ENCODE measurements around the gene BMP6. TPM values are rescaled to one million over a fixed set of nuclear protein-coding genes. Genes with fewer than 3 reads are reported as not detected.

Gene BMP6
- total and polyA plus RNA-seq, 10 of the 15 experiments (the other 5 are each of a cell fraction or from before 2014, with no cell fraction given): 0.02 to 0.15 (median 0.05) TPM; not detected in 5

DNA sequence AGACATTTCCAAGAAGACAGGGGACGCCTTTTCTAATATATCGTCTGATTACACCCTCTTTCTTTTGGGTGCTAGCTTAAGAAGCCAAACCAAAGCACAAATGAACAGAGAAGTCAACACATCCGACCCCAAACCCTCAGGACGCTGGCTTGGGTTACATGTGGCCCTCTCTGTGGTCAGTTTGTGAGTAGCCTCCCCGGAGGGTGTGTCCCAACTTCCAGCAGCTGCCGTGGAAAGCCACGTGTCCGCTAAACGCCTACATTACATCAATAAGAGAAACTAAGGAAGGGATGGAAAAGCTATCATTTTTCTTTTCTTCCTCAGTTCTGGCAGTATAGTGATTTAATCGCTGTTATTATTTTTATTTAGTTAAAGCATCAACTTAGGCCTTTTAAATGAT lies 487 bp upstream of the BMP6 start:
- ChIA-PET SMC1A (ENCODE audit: uncharacterized antibody, unreplicated experiment) (interaction anchor here (1.4 to 1.8 kb wide), 3 partner anchors 266 to 333 kb away, joined by 3 to 5 read pairs (median 4); no protein-coding TSS in a partner anchor), CTCF (interaction anchor here (0.7 to 5.5 kb wide), 3 partner anchors 333 to 494 kb away, joined by 3 to 81 read pairs (median 3); no protein-coding TSS in a partner anchor), POLR2A (no interaction called here), RAD21 (ENCODE audit: unreplicated experiment) (interaction anchor here (0.8 kb wide), 1 partner anchor 333 kb away, joined by 3 read pairs; no protein-coding TSS in a partner anchor)
- no TSS peak for BruUV-seq (replicated peaks)
- FAIRE-seq (no peak), DNase-seq (ENCODE audit: low read depth, low spot score) (no peak), ATAC-seq (no peak)
- Histone ChIP-seq H3K36me3 (ENCODE audit: control insufficient read depth in 2 of 2, insufficient read depth in 2 of 2, low read length in 1 of 2) (no peaks in the 10 kb centered on the region), H3K4me2 (ENCODE audit: control insufficient read depth, insufficient read depth) (peak overlapping the region; percentile 97), H3K4me1 (ENCODE audit: control insufficient read depth, insufficient read depth, low read length) (peaks cover 3% of the 10 kb centered on the region; the same call in 1 of the 2 replicates), H3K27ac (ENCODE audit: control insufficient read depth, insufficient read depth) (no peak overlapping the region), H3K4me3 (peak overlapping the region; percentile 63), H3K9ac (ENCODE audit: control insufficient read depth, insufficient read depth, low read length) (no peak overlapping the region), H4K20me1 (ENCODE audit: control insufficient read depth, insufficient read depth) (no peaks in the 10 kb centered on the region), H2AFZ (ENCODE audit: control insufficient read depth, low read depth, low read length) (no peak overlapping the region), H3K79me2 (ENCODE audit: control insufficient read depth, insufficient read depth, low read length) (no peaks in the 10 kb centered on the region), H3K9me3 (replicated peaks; ENCODE audit: control insufficient read depth, insufficient read depth, low read length) (no peaks in the 10 kb centered on the region), H3K27me3 (replicated peaks in 1 of 2; ENCODE audit: control insufficient read depth in 2 of 2, insufficient read depth in 2 of 2, low read length in 1 of 2) (peaks cover 12 to 26% of the 10 kb centered on the region in 2 experiments)
- TF ChIP-seq IKZF2 (IDR thresholded peaks at IDR 0.05) (no peak), SRF (IDR thresholded peaks at IDR 0.05; ENCODE audit: low read depth in 2 of 2, low read length in 2 of 2) (no peak), IKZF1 (conservative IDR thresholded peaks at IDR 0.05) (no peak), CHD2 (IDR thresholded peaks at IDR 0.05; ENCODE audit: borderline replicate concordance, low read depth, low read length) (no peak), RELA (IDR thresholded peaks at IDR 0.05; ENCODE audit: borderline replicate concordance, partially characterized antibody) (no peak), NKRF (conservative IDR thresholded peaks at IDR 0.05) (no peak), RB1 (IDR thresholded peaks at IDR 0.05; ENCODE audit: borderline replicate concordance) (no peak), ZNF207 (IDR thresholded peaks at IDR 0.05; ENCODE audit: borderline replicate concordance) (no peak), EED (IDR thresholded peaks at IDR 0.05; ENCODE audit: low read depth) (no peak)
- TF ChIP-seq, protein P1, sequence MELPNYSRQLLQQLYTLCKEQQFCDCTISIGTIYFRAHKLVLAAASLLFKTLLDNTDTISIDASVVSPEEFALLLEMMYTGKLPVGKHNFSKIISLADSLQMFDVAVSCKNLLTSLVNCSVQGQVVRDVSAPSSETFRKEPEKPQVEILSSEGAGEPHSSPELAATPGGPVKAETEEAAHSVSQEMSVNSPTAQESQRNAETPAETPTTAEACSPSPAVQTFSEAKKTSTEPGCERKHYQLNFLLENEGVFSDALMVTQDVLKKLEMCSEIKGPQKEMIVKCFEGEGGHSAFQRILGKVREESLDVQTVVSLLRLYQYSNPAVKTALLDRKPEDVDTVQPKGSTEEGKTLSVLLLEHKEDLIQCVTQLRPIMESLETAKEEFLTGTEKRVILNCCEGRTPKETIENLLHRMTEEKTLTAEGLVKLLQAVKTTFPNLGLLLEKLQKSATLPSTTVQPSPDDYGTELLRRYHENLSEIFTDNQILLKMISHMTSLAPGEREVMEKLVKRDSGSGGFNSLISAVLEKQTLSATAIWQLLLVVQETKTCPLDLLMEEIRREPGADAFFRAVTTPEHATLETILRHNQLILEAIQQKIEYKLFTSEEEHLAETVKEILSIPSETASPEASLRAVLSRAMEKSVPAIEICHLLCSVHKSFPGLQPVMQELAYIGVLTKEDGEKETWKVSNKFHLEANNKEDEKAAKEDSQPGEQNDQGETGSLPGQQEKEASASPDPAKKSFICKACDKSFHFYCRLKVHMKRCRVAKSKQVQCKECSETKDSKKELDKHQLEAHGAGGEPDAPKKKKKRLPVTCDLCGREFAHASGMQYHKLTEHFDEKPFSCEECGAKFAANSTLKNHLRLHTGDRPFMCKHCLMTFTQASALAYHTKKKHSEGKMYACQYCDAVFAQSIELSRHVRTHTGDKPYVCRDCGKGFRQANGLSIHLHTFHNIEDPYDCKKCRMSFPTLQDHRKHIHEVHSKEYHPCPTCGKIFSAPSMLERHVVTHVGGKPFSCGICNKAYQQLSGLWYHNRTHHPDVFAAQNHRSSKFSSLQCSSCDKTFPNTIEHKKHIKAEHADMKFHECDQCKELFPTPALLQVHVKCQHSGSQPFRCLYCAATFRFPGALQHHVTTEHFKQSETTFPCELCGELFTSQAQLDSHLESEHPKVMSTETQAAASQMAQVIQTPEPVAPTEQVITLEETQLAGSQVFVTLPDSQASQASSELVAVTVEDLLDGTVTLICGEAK (IDR thresholded peaks at IDR 0.05; ENCODE audit: borderline replicate concordance): no peak
- TF ChIP-seq, protein P2, sequence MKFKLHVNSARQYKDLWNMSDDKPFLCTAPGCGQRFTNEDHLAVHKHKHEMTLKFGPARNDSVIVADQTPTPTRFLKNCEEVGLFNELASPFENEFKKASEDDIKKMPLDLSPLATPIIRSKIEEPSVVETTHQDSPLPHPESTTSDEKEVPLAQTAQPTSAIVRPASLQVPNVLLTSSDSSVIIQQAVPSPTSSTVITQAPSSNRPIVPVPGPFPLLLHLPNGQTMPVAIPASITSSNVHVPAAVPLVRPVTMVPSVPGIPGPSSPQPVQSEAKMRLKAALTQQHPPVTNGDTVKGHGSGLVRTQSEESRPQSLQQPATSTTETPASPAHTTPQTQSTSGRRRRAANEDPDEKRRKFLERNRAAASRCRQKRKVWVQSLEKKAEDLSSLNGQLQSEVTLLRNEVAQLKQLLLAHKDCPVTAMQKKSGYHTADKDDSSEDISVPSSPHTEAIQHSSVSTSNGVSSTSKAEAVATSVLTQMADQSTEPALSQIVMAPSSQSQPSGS (IDR thresholded peaks at IDR 0.05; ENCODE audit: low read length): no peak
- intact Hi-C loops (cut with micrococcal nuclease; ENCODE audit: unreplicated experiment): no loop called here
- in situ Hi-C loops (cut with MboI): no loop called here
- WGBS (ENCODE audit: insufficient coverage, insufficient replicate concordance, low lambda C conversion rate, missing lambda C conversion rate): 14% methylated on average over 10 of the region's 10 CpGs
